ENCODE results near the gene DTWD1. TPM values are rescaled to one million over a fixed set of nuclear protein-coding genes. Genes with fewer than 3 reads are reported as not detected.

Gene DTWD1
- total and polyA plus RNA-seq, 9 of the 15 experiments (the other 6 are each of a cell fraction or from before 2014, with no cell fraction given), result 23.1 to 76.4 (median 36.5) TPM

DNA sequence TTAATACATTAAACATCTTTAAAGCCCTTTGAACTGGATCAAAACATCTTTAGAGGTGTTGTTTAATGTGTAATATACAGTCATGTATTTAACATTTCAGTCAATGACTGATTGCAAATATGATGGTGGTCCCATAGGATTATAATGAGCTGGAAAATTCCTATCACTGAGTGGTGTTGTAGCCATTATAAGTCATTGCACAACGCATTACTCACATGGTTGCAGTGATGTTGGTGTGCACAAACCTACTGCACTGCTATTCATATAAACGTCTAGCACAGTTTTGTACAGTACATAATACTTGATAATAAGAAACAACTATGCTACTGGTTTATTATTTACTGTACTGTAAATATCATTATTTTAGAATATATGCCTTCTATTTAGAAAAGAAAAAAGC, 75.6 kb downstream of the DTWD1 start:
- H4K20me1 ChIP-seq (replicated peaks; ENCODE audit: control insufficient read depth, insufficient read depth, low read length), result no peaks in the 10 kb centered on the region
- H3K9ac ChIP-seq (ENCODE audit: insufficient read depth in 1 of 2, low read depth in 2 of 2, low read length in 2 of 2), result no peak overlapping the region
- ChIA-PET POLR2A (interaction anchor here (1.5 kb wide), 1 partner anchor 9 kb away, joined by 3 read pairs; no protein-coding TSS in a partner anchor), CTCF (ENCODE audit: low intra/inter-chr PET ratio) (no interaction called here)
- no TSS peak for BruUV-seq (replicated peaks)
- no peak for DNase-seq (ENCODE audit: extremely low read depth in 1 of 4, low spot score in 3 of 4)
- ATAC-seq, result no peak
- H3K4me2 ChIP-seq (ENCODE audit: insufficient read depth, low read length), result no peak overlapping the region
- in situ Hi-C loops (cut with MboI) (no loop called here), intact Hi-C loops (cut with micrococcal nuclease) (no loop called here)
- no peaks in the 10 kb centered on the region for H3K27me3 ChIP-seq (ENCODE audit: control insufficient read depth in 2 of 2, insufficient read depth in 2 of 2, low read length in 2 of 2)
- H3K79me2 ChIP-seq (ENCODE audit: control insufficient read depth, insufficient read depth, low read length), result no peaks in the 10 kb centered on the region
- no peak overlapping the region for H3K4me3 ChIP-seq
- H2AFZ ChIP-seq (ENCODE audit: low read depth, low read length), result no peak overlapping the region
- no peaks in the 10 kb centered on the region for H3K9me1 ChIP-seq (ENCODE audit: control insufficient read depth, insufficient read depth, low read length)
- no peaks in the 10 kb centered on the region for H3K36me3 ChIP-seq (ENCODE audit: control insufficient read depth, insufficient read depth, low read length)
- H3K9me3 ChIP-seq (replicated peaks; ENCODE audit: control insufficient read depth, insufficient read depth, low read depth, low read length), result no peaks in the 10 kb centered on the region
- 0% methylated on average over 2 of the region's 2 CpGs for WGBS (ENCODE audit: insufficient coverage, low coverage, missing lambda C conversion rate)
- H3K4me1 ChIP-seq (replicated peaks in 1 of 2; ENCODE audit: control insufficient read depth in 2 of 2, insufficient read depth in 2 of 2, low read length in 2 of 2), result no peaks in the 10 kb centered on the region
- H3K27ac ChIP-seq (ENCODE audit: extremely low read depth, low read depth, low read length), result no peak overlapping the region
- FAIRE-seq, result no peak
- TF ChIP-seq, protein P1, sequence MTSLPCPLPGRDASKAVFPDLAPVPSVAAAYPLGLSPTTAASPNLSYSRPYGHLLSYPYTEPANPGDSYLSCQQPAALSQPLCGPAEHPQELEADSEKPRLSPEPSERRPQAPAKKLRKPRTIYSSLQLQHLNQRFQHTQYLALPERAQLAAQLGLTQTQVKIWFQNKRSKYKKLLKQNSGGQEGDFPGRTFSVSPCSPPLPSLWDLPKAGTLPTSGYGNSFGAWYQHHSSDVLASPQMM (CRISPR knock-in tag; IDR thresholded peaks at IDR 0.05), result no peak
- TF ChIP-seq, protein P2, sequence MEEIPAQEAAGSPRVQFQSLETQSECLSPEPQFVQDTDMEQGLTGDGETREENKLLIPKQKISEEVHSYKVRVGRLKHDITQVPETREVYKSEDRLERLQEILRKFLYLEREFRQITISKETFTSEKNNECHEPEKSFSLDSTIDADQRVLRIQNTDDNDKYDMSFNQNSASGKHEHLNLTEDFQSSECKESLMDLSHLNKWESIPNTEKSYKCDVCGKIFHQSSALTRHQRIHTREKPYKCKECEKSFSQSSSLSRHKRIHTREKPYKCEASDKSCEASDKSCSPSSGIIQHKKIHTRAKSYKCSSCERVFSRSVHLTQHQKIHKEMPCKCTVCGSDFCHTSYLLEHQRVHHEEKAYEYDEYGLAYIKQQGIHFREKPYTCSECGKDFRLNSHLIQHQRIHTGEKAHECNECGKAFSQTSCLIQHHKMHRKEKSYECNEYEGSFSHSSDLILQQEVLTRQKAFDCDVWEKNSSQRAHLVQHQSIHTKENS (CRISPR knock-in tag; IDR thresholded peaks at IDR 0.05), result no peak
- TF ChIP-seq, protein P3, sequence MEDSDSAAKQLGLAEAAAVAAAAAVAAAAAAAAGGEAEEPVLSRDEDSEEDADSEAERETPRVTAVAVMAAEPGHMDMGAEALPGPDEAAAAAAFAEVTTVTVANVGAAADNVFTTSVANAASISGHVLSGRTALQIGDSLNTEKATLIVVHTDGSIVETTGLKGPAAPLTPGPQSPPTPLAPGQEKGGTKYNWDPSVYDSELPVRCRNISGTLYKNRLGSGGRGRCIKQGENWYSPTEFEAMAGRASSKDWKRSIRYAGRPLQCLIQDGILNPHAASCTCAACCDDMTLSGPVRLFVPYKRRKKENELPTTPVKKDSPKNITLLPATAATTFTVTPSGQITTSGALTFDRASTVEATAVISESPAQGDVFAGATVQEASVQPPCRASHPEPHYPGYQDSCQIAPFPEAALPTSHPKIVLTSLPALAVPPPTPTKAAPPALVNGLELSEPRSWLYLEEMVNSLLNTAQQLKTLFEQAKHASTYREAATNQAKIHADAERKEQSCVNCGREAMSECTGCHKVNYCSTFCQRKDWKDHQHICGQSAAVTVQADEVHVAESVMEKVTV (CRISPR knock-in tag; IDR thresholded peaks at IDR 0.05), result no peak
- TF ChIP-seq, protein P4, sequence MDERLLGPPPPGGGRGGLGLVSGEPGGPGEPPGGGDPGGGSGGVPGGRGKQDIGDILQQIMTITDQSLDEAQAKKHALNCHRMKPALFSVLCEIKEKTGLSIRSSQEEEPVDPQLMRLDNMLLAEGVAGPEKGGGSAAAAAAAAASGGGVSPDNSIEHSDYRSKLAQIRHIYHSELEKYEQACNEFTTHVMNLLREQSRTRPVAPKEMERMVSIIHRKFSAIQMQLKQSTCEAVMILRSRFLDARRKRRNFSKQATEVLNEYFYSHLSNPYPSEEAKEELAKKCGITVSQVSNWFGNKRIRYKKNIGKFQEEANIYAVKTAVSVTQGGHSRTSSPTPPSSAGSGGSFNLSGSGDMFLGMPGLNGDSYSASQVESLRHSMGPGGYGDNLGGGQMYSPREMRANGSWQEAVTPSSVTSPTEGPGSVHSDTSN (CRISPR knock-in tag; IDR thresholded peaks at IDR 0.05; ENCODE audit: low read depth), result no peak
- TF ChIP-seq, protein P4 (tag; conservative IDR thresholded peaks at IDR 0.05; ENCODE audit: low read depth), result no peak
- TF ChIP-seq SMARCE1 (IDR thresholded peaks at IDR 0.05), result no peak
- TF ChIP-seq, protein P5, sequence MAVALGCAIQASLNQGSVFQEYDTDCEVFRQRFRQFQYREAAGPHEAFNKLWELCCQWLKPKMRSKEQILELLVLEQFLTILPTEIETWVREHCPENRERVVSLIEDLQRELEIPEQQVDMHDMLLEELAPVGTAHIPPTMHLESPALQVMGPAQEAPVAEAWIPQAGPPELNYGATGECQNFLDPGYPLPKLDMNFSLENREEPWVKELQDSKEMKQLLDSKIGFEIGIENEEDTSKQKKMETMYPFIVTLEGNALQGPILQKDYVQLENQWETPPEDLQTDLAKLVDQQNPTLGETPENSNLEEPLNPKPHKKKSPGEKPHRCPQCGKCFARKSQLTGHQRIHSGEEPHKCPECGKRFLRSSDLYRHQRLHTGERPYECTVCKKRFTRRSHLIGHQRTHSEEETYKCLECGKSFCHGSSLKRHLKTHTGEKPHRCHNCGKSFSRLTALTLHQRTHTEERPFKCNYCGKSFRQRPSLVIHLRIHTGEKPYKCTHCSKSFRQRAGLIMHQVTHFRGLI (CRISPR knock-in tag; IDR thresholded peaks at IDR 0.05), result no peak
- no peak for TF ChIP-seq TCFL5 (CRISPR knock-in tag; conservative IDR thresholded peaks at IDR 0.05)
- no peak for TF ChIP-seq ZKSCAN1 (IDR thresholded peaks at IDR 0.05; ENCODE audit: low read depth, low read length)
- TF ChIP-seq, protein P6, sequence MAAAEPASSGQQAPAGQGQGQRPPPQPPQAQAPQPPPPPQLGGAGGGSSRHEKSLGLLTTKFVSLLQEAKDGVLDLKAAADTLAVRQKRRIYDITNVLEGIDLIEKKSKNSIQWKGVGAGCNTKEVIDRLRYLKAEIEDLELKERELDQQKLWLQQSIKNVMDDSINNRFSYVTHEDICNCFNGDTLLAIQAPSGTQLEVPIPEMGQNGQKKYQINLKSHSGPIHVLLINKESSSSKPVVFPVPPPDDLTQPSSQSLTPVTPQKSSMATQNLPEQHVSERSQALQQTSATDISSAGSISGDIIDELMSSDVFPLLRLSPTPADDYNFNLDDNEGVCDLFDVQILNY (CRISPR knock-in tag; IDR thresholded peaks at IDR 0.05), result no peak
- TF ChIP-seq SIN3A (IDR thresholded peaks at IDR 0.05; ENCODE audit: borderline replicate concordance in 2 of 2, control insufficient read depth in 1 of 2, low read depth in 2 of 2, low read length in 2 of 2), result no peak
- no peak for TF ChIP-seq SRSF1 (IDR thresholded peaks at IDR 0.05; ENCODE audit: low read depth, low read length)
- TF ChIP-seq HDAC8 (tag; IDR thresholded peaks at IDR 0.05), result no peak
